ENCODE results near the gene TPRG1L.

Gene TPRG1L

GRCh38 chr1:3675436-3675835, 50.6 kb downstream of the TPRG1L start:
- DNase-seq (ENCODE audit: low read depth) = no peak
- peak overlapping the region; percentile 45 for H3K4me3 ChIP-seq (ENCODE audit: low read length)
- no peak for TF ChIP-seq CTCF (IDR thresholded peaks at IDR 0.05; ENCODE audit: insufficient read depth, low read depth, low read length, missing control alignments)

- no peak overlapping the region for H3K4me3 ChIP-seq (ENCODE audit: low read length)
- no peak for TF ChIP-seq CTCF (IDR thresholded peaks at IDR 0.05; ENCODE audit: insufficient read depth, low read depth, low read length, missing control alignments)
- DNase-seq (ENCODE audit: low read depth) = no peak
Measured at GRCh38 chr1:3676581-3677470, 52.0 kb downstream of the TPRG1L start.

- no peak for TF ChIP-seq CTCF (IDR thresholded peaks at IDR 0.05; ENCODE audit: insufficient read depth, low read depth, low read length, missing control alignments)
- no peak for DNase-seq (ENCODE audit: low read depth)
- H3K4me3 ChIP-seq (ENCODE audit: low read length) = no peak overlapping the region
Measured at GRCh38 chr1:3677484-3677883, 52.7 kb downstream of the TPRG1L start.

GRCh38 chr1:3678361-3679097, 53.7 kb downstream of the TPRG1L start:
- peak; percentile 59 for DNase-seq (ENCODE audit: low read depth)
- no peak for TF ChIP-seq CTCF (IDR thresholded peaks at IDR 0.05; ENCODE audit: insufficient read depth, low read depth, low read length, missing control alignments)
- no peak overlapping the region for H3K4me3 ChIP-seq (ENCODE audit: low read length)

GRCh38 chr1:3679098-3679555, 54.3 kb downstream of the TPRG1L start:
- no peak for DNase-seq (ENCODE audit: low read depth)
- TF ChIP-seq CTCF (IDR thresholded peaks at IDR 0.05; ENCODE audit: insufficient read depth, low read depth, low read length, missing control alignments) = no peak
- H3K4me3 ChIP-seq (ENCODE audit: low read length) = no peak overlapping the region

Data from epithelial cell of esophagus (primary cell).